H9 (cell line): ENCODE data around the gene DAAM2. TPM values are rescaled to one million over a fixed set of nuclear protein-coding genes. Genes with fewer than 3 reads are reported as not detected.
A peak's percentile ranks its signal among the peaks of the same experiment; 100 is the strongest.

Source experiments
- DNase-seq: peaks from one replicate; pipeline ENCODE4 v3.0.0-alpha.2; 2017
- H2AFZ ChIP-seq: one replicate; pipeline ENCODE4 v1.6.1; 2013; ENCODE audit warnings: mild to moderate bottlenecking, low read length, control low read depth, moderate library complexity
- H2AK5ac ChIP-seq: 2 replicates; pipeline ENCODE4 v1.6.1; 2013; ENCODE audit warnings: low read length, control low read depth, mixed read lengths; ENCODE audit not compliant: insufficient read length
- H2BK120ac ChIP-seq: one replicate; pipeline ENCODE4 v1.6.1; 2013; ENCODE audit warnings: low read depth, mild to moderate bottlenecking, low read length, control low read depth, inconsistent platforms; ENCODE audit not compliant: poor library complexity, severe bottlenecking
- H2BK12ac ChIP-seq: 2 replicates; pipeline ENCODE4 v1.6.1; 2013; ENCODE audit warnings: low read length, control low read depth, mixed read lengths, low read depth; ENCODE audit not compliant: insufficient read length
- H2BK15ac ChIP-seq: 2 replicates; pipeline ENCODE4 v1.6.1; 2013; ENCODE audit warnings: low read depth, low read length, control low read depth
- H2BK20ac ChIP-seq: one replicate; pipeline ENCODE4 v1.6.1; 2013; ENCODE audit warnings: low read depth, mild to moderate bottlenecking, low read length, control low read depth, inconsistent platforms; ENCODE audit not compliant: poor library complexity, severe bottlenecking
- H2BK5ac ChIP-seq: 2 replicates; pipeline ENCODE4 v1.6.1; 2013; ENCODE audit warnings: low read length, control low read depth, mixed read lengths; ENCODE audit not compliant: insufficient read length
- H3K14ac ChIP-seq: 2 replicates; pipeline ENCODE4 v1.6.1; 2013; ENCODE audit warnings: low read length, control low read depth; ENCODE audit not compliant: insufficient read depth
- H3K18ac ChIP-seq: 2 replicates; pipeline ENCODE4 v1.6.1; 2013; ENCODE audit warnings: low read depth, mild to moderate bottlenecking, mixed read lengths, low read length, control low read depth; ENCODE audit not compliant: insufficient read length
- H3K23ac ChIP-seq: 2 replicates; pipeline ENCODE4 v1.6.1; 2013; ENCODE audit warnings: low read length, control low read depth, mixed read lengths, low read depth; ENCODE audit not compliant: insufficient read length
- H3K23me2 ChIP-seq: 2 replicates; pipeline ENCODE4 v1.6.1; 2013; ENCODE audit warnings: low read depth, mild to moderate bottlenecking, mixed read lengths, low read length, control low read depth; ENCODE audit not compliant: insufficient read length, poor library complexity, severe bottlenecking
- H3K27ac ChIP-seq: 2 replicates; pipeline ENCODE4 v1.5.1; 2013; ENCODE audit warnings: low read length, control low read depth, mixed read lengths, low read depth; ENCODE audit not compliant: insufficient read length
- H3K27me3 ChIP-seq: 2 replicates; pipeline ENCODE4 v1.6.1; 2013; ENCODE audit warnings: low read length, control low read depth, inconsistent platforms; ENCODE audit not compliant: insufficient read depth
- H3K4ac ChIP-seq: 2 replicates; pipeline ENCODE4 v1.6.1; 2013; ENCODE audit warnings: low read depth, mild to moderate bottlenecking, control low read depth, inconsistent platforms, low read length, moderate library complexity
- H3K4me1 ChIP-seq: 2 replicates; pipeline ENCODE4 v1.6.1; 2013; ENCODE audit warnings: low read length, control low read depth, inconsistent platforms; ENCODE audit not compliant: insufficient read depth
- H3K4me2 ChIP-seq: 2 replicates; pipeline ENCODE4 v1.6.1; 2013; ENCODE audit warnings: low read length, control low read depth, mixed read lengths; ENCODE audit not compliant: insufficient read length, insufficient read depth
- H3K56ac ChIP-seq: 2 replicates; pipeline ENCODE4 v1.6.1; 2013; ENCODE audit warnings: low read depth, mild to moderate bottlenecking, mixed read lengths, low read length, control low read depth; ENCODE audit not compliant: insufficient read length
- H3K79me1 ChIP-seq: 2 replicates; pipeline ENCODE4 v1.6.1; 2013; ENCODE audit warnings: low read depth, mild to moderate bottlenecking, moderate library complexity, low read length, control low read depth, inconsistent platforms; ENCODE audit not compliant: insufficient read depth, poor library complexity, severe bottlenecking
- H3K79me2 ChIP-seq: 2 replicates; pipeline ENCODE4 v1.6.1; 2013; ENCODE audit warnings: low read length, control low read depth, inconsistent platforms; ENCODE audit not compliant: insufficient read depth
- H3K9ac ChIP-seq: 2 replicates; pipeline ENCODE4 v1.6.1; 2013; ENCODE audit warnings: low read length, control low read depth, mixed read lengths; ENCODE audit not compliant: insufficient read length; ENCODE audit errors: extremely low read depth
- H3K9me3 ChIP-seq: one replicate; pipeline ENCODE4 v1.6.1; 2013; ENCODE audit warnings: low read depth, low read length, inconsistent platforms; ENCODE audit not compliant: control insufficient read depth
- H3T11ph ChIP-seq: one replicate; pipeline ENCODE4 v1.6.1; 2013; ENCODE audit warnings: mild to moderate bottlenecking, low read length, control low read depth, inconsistent platforms
- H4K20me1 ChIP-seq: one replicate; pipeline ENCODE4 v1.6.1; 2013; ENCODE audit not compliant: control insufficient read depth, insufficient read length, insufficient read depth
- H4K5ac ChIP-seq: 2 replicates; pipeline ENCODE4 v1.6.1; 2013; ENCODE audit warnings: low read depth, mild to moderate bottlenecking, mixed read lengths, low read length, control low read depth; ENCODE audit not compliant: insufficient read length
- H4K8ac ChIP-seq: replicated peaks from 2 replicates; pipeline ENCODE4 v1.6.1; 2013; ENCODE audit warnings: low read length, control low read depth, mixed read lengths, low read depth; ENCODE audit not compliant: insufficient read length
- H4K91ac ChIP-seq: 2 replicates; pipeline ENCODE4 v1.6.1; 2013; ENCODE audit warnings: low read depth, mild to moderate bottlenecking, moderate library complexity, mixed read lengths, low read length, control low read depth; ENCODE audit not compliant: insufficient read length
- H3K27ac Mint-ChIP-seq, 3 experiments: 2 replicates in 2 of 3; 3 replicates in 1 of 3; pipeline ENCODE4 v1.8.0; 2020 to 2021; ENCODE audit warnings: mixed read lengths in 3 of 3, mild to moderate bottlenecking in 1 of 3, moderate library complexity in 1 of 3
- H3K27me3 Mint-ChIP-seq: 2 replicates; pipeline ENCODE4 v1.8.0; 2021; ENCODE audit warnings: low read depth, mild to moderate bottlenecking, moderate library complexity, mixed read lengths
- H3K36me3 Mint-ChIP-seq, 3 experiments: 2 replicates in 2 of 3; 3 replicates in 1 of 3; pipeline ENCODE4 v1.8.0; 2020 to 2021; ENCODE audit warnings: low read depth in 3 of 3, mixed read lengths in 3 of 3; ENCODE audit not compliant: insufficient read depth in 1 of 3
- H3K4me1 Mint-ChIP-seq, 2 experiments: 2 replicates each; pipeline ENCODE4 v1.8.0; 2020; ENCODE audit warnings: mixed read lengths in 2 of 2
- H3K4me3 Mint-ChIP-seq, 2 experiments: 2 replicates in 1 of 2; 3 replicates in 1 of 2; pipeline ENCODE4 v1.8.0; 2020 to 2021; ENCODE audit warnings: mild to moderate bottlenecking in 2 of 2, mixed read lengths in 2 of 2, moderate library complexity in 1 of 2
- H3K9me3 Mint-ChIP-seq, 2 experiments: 2 replicates in 1 of 2; 3 replicates in 1 of 2; pipeline ENCODE4 v1.8.0; 2020; ENCODE audit warnings: mild to moderate bottlenecking in 2 of 2, mixed read lengths in 2 of 2, moderate library complexity in 1 of 2
- WGBS: extraction: QIAGEN DNeasy Blood & Tissue Kit; methylation state at CpG from one replicate; pipeline ENCODE4 v1.1.7; 2013; ENCODE audit warnings: missing lambda C conversion rate, low lambda C conversion rate, mixed read lengths; ENCODE audit not compliant: insufficient read length; ENCODE audit errors: extremely low coverage; 5-methylcytosine and 5-hydroxymethylcytosine counted together
- total RNA-seq: library from RNA; stranded (reverse); gene quantifications from 2 replicates; pipeline ENCODE4 v1.2.1, GENCODE V29; 2021
- TF ChIP-seq, protein P1 (sequence below): fragments of 200-600 bp; sonication (generic); conservative IDR thresholded peaks from 3 replicates; pipeline ENCODE4 v1.8.0; 2021; ENCODE audit warnings: antibody characterized with exemption, mild to moderate bottlenecking

The DAAM2 gene
- total RNA-seq, 1 experiment from 2014 or later, result 1.1 TPM

DNA sequence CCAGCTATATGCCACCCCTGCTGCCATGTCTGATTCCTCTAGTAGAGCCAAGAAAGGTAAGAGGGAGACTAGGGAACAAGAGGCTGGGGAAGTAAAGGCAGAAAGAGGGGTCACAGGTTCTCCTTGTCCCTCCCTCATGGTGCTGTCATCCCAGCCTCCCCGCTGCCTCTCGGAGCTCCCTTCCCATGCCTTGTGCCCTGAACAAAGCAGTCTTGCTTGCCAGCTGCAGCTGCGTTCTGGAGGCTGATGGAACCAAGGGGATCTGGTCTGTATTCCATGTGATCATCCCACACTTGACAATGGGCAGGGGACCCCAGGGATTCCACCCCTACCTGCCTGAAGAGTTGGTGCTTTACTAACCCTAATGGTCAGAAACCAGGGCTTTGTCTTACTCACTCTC is 61.4 kb downstream of the DAAM2 start:
- Mint-ChIP-seq H3K9me3 (no peaks in the 10 kb centered on the region), H3K27ac (peak overlapping the region in 1 of 3 experiments; percentile 71; a peak in 2 of 7 replicates), H3K36me3 (no peaks in the 10 kb centered on the region), H3K27me3 (peaks cover 7% of the 10 kb centered on the region), H3K4me3 (no peak overlapping the region), H3K4me1 (peaks cover 7 to 12% of the 10 kb centered on the region in 2 experiments; a peak in 3 of 4 replicates)
- no peaks in the 10 kb centered on the region for H4K20me1 ChIP-seq
- no peak overlapping the region for H3K14ac ChIP-seq
- no peak overlapping the region for H3T11ph ChIP-seq
- H2AK5ac ChIP-seq, result no peak overlapping the region
- H2AFZ ChIP-seq, result no peak overlapping the region
- no peaks in the 10 kb centered on the region for H3K9me3 ChIP-seq
- H3K23me2 ChIP-seq, result no peaks in the 10 kb centered on the region
- H3K18ac ChIP-seq, result no peak overlapping the region
- H4K5ac ChIP-seq, result no peak overlapping the region
- H3K27me3 ChIP-seq, result no peaks in the 10 kb centered on the region
- H3K9ac ChIP-seq, result no peak overlapping the region
- H2BK12ac ChIP-seq, result no peak overlapping the region
- no peaks in the 10 kb centered on the region for H3K79me2 ChIP-seq
- no peak overlapping the region for H2BK120ac ChIP-seq
- H2BK15ac ChIP-seq, result no peak overlapping the region
- no peak overlapping the region for H3K23ac ChIP-seq
- no peak overlapping the region for H4K91ac ChIP-seq
- H3K79me1 ChIP-seq, result no peaks in the 10 kb centered on the region
- H3K4me2 ChIP-seq, result no peak overlapping the region
- H2BK5ac ChIP-seq, result no peak overlapping the region
- H3K4ac ChIP-seq, result no peak overlapping the region
- no peak overlapping the region for H2BK20ac ChIP-seq
- H4K8ac ChIP-seq, result no peak overlapping the region
- no CpG with 5 or more reads among the region's 3 CpGs for WGBS
- TF ChIP-seq, protein P1, sequence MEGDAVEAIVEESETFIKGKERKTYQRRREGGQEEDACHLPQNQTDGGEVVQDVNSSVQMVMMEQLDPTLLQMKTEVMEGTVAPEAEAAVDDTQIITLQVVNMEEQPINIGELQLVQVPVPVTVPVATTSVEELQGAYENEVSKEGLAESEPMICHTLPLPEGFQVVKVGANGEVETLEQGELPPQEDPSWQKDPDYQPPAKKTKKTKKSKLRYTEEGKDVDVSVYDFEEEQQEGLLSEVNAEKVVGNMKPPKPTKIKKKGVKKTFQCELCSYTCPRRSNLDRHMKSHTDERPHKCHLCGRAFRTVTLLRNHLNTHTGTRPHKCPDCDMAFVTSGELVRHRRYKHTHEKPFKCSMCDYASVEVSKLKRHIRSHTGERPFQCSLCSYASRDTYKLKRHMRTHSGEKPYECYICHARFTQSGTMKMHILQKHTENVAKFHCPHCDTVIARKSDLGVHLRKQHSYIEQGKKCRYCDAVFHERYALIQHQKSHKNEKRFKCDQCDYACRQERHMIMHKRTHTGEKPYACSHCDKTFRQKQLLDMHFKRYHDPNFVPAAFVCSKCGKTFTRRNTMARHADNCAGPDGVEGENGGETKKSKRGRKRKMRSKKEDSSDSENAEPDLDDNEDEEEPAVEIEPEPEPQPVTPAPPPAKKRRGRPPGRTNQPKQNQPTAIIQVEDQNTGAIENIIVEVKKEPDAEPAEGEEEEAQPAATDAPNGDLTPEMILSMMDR, result no peak
- H3K4me1 ChIP-seq, result no peaks in the 10 kb centered on the region
- no peak overlapping the region for H3K27ac ChIP-seq
- DNase-seq, result no peak
- H3K56ac ChIP-seq, result no peak overlapping the region
